Esophagus muscularis mucosa (tissue), 4 donors: ENCODE measurements around the gene SASS6. TPM values are rescaled to one million over a fixed set of nuclear protein-coding genes. Genes with fewer than 3 reads are reported as not detected.

Source experiments
- DNase-seq: peaks from one replicate; pipeline ENCODE4 v3.0.0-alpha.2; 2017; ENCODE audit errors: extremely low spot score
- H3K27ac ChIP-seq, 4 donors: fragments of 200-600 bp; sonication (generic); replicated peaks in 1 of 4; 1 replicate in 3 of 4; 2 replicates in 1 of 4; pipeline ENCODE4 v1.5.1; 2016 to 2019; ENCODE audit warnings: mild to moderate bottlenecking in 1 of 4
- H3K27me3 ChIP-seq, 4 donors: fragments of 200-600 bp; sonication (generic); one replicate each; pipeline versions ENCODE4 v1.5.1 to v1.6.0; 2016 to 2019
- H3K36me3 ChIP-seq, 4 donors: fragments of 200-600 bp; sonication (generic); one replicate each; pipeline ENCODE4 v1.5.1; 2016 to 2019
- H3K4me1 ChIP-seq, 4 donors: fragments of 200-600 bp; sonication (generic); one replicate each; pipeline ENCODE4 v1.5.1; 2016 to 2019
- H3K4me3 ChIP-seq, 4 donors: fragments of 200-600 bp; sonication (generic); 1 replicate in 2 of 4; 2 replicates in 2 of 4; pipeline ENCODE4 v1.5.1; 2016 to 2019; ENCODE audit warnings: mild to moderate bottlenecking in 4 of 4, moderate library complexity in 1 of 4
- H3K9me3 ChIP-seq, 4 donors: fragments of 200-600 bp; sonication (generic); 1 replicate in 3 of 4; 2 replicates in 1 of 4; pipeline ENCODE4 v1.5.1; 2016 to 2019
- CTCF ChIP-seq, 3 experiments: fragments of 200-600 bp in 2 of 3; fragments of 450-650 bp in 1 of 3; sonication (generic) in 2 of 3; IDR thresholded peaks; one replicate each; pipeline ENCODE4 v1.5.1; 2017 to 2019; ENCODE audit warnings: antibody characterized with exemption in 3 of 3, mild to moderate bottlenecking in 2 of 3, moderate library complexity in 1 of 3
- EP300 ChIP-seq: sonication (generic); formaldehyde crosslinking; IDR thresholded peaks from one replicate; pipeline ENCODE4 v1.6.1; 2017; ENCODE audit warnings: antibody characterized with exemption
- POLR2A ChIP-seq: fragments of 450-650 bp; IDR thresholded peaks from one replicate; pipeline ENCODE4 v1.6.1; 2017; ENCODE audit warnings: antibody characterized with exemption, moderate library complexity, mild to moderate bottlenecking, low read depth
- POLR2AphosphoS5 ChIP-seq, 2 donors: sonication (generic); formaldehyde crosslinking; IDR thresholded peaks; one replicate each; pipeline ENCODE4 v1.6.1; 2017; ENCODE audit warnings: antibody characterized with exemption in 2 of 2
- whole genome bisulfite sequencing: methylation state at CpG from one replicate; pipeline ENCODE4 v1.1.5; 2018; 5-methylcytosine and 5-hydroxymethylcytosine counted together
- intact Hi-C: fragments of 100-400 bp; cut with DNase I; formaldehyde crosslinking; loops from one replicate; pipeline ENCODE4 v1.15.1; 2023
- total RNA-seq, 4 donors: library from RNA; depleted of rRNA; stranded (reverse); fragments of >200 nt; gene quantifications; one replicate each; pipeline versions ENCODE4 v1.1.0 to v1.2.1, GENCODE V29; 2016

The SASS6 gene
- total RNA-seq, 4 donors from 2014 or later: 1.2 to 3.0 (median 2.4) TPM

- TF ChIP-seq POLR2AphosphoS5 (IDR thresholded peaks at IDR 0.05): no peak
- TF ChIP-seq CTCF (IDR thresholded peaks at IDR 0.05): no peak
- TF ChIP-seq POLR2A: no peak
- TF ChIP-seq EP300: no peak
- 92% methylated on average over 5 of the region's 5 CpGs for WGBS
- no peaks in the 10 kb centered on the region for H3K9me3 ChIP-seq
- intact Hi-C loops: no loop called here
- DNase-seq: no peak
- no peaks in the 10 kb centered on the region for H3K36me3 ChIP-seq
- H3K4me3 ChIP-seq: no peak overlapping the region
- no peak overlapping the region for H3K27ac ChIP-seq
- no peaks in the 10 kb centered on the region for H3K27me3 ChIP-seq
- no peaks in the 10 kb centered on the region for H3K4me1 ChIP-seq
These were observed 32.0 kb upstream of the SASS6 start for GRCh38 chr1:100164702-100165101.

GRCh38 chr1:100164216-100164615 is 31.5 kb upstream of the SASS6 start:
- 65% methylated on average over 2 of the region's 2 CpGs for WGBS
- TF ChIP-seq CTCF (IDR thresholded peaks at IDR 0.05) (no peak), POLR2A (no peak), EP300 (no peak), POLR2AphosphoS5 (IDR thresholded peaks at IDR 0.05) (no peak)
- Histone ChIP-seq H3K36me3 (no peaks in the 10 kb centered on the region), H3K27ac (no peak overlapping the region), H3K9me3 (no peaks in the 10 kb centered on the region), H3K27me3 (no peaks in the 10 kb centered on the region), H3K4me1 (no peaks in the 10 kb centered on the region), H3K4me3 (no peak overlapping the region)
- intact Hi-C loops: no loop called here
- no peak for DNase-seq

GRCh38 chr1:100162881-100163280 is 30.2 kb upstream of the SASS6 start:
- Histone ChIP-seq H3K36me3 (peaks cover 0 to 4% (median 0%) of the 10 kb centered on the region in 4 donors), H3K4me1 (no peaks in the 10 kb centered on the region), H3K4me3 (no peak overlapping the region), H3K27me3 (no peaks in the 10 kb centered on the region), H3K27ac (no peak overlapping the region), H3K9me3 (no peaks in the 10 kb centered on the region)
- intact Hi-C loops: no loop called here
- TF ChIP-seq CTCF (IDR thresholded peaks at IDR 0.05) (no peak), POLR2A (no peak), EP300 (no peak)
- DNase-seq: no peak

GRCh38 chr1:100152271-100152670 is 19.5 kb upstream of the SASS6 start:
- H3K27ac ChIP-seq: no peak overlapping the region
- no peaks in the 10 kb centered on the region for H3K9me3 ChIP-seq
- no peaks in the 10 kb centered on the region for H3K4me1 ChIP-seq
- peaks cover 12 to 41% (median 26%) of the 10 kb centered on the region in 4 donors for H3K36me3 ChIP-seq
- 84% methylated on average over 4 of the region's 4 CpGs for WGBS
- no peak for TF ChIP-seq POLR2AphosphoS5 (IDR thresholded peaks at IDR 0.05)
- no peak for TF ChIP-seq CTCF (IDR thresholded peaks at IDR 0.05)
- TF ChIP-seq EP300: no peak
- no peak for TF ChIP-seq POLR2A
- H3K27me3 ChIP-seq: no peaks in the 10 kb centered on the region
- intact Hi-C loops: no loop called here
- no peak for DNase-seq
- H3K4me3 ChIP-seq: no peak overlapping the region

GRCh38 chr1:100151679-100152078 is 18.9 kb upstream of the SASS6 start:
- Histone ChIP-seq H3K4me3 (no peak overlapping the region), H3K27me3 (no peaks in the 10 kb centered on the region), H3K27ac (no peak overlapping the region), H3K4me1 (no peaks in the 10 kb centered on the region), H3K9me3 (no peaks in the 10 kb centered on the region), H3K36me3 (peaks cover 18 to 45% (median 32%) of the 10 kb centered on the region in 4 donors)
- WGBS: 71% methylated on average over 2 of the region's 2 CpGs
- intact Hi-C loops: no loop called here
- DNase-seq: no peak
- TF ChIP-seq EP300 (no peak), POLR2A (no peak), POLR2AphosphoS5 (IDR thresholded peaks at IDR 0.05) (no peak), CTCF (IDR thresholded peaks at IDR 0.05) (no peak)
